Sigmoid colon (tissue), 4 donors: Measurements from ENCODE around the gene CAPN2.

ENCODE experiments used
- CTCF ChIP-seq, 4 experiments: fragments of 450-650 bp in 3 of 4; fragments of 200-600 bp in 1 of 4; IDR thresholded peaks; one replicate each; pipeline ENCODE4 v1.5.1; 2016 to 2019; ENCODE audit warnings: antibody characterized with exemption in 4 of 4, mild to moderate bottlenecking in 3 of 4, moderate library complexity in 2 of 4
- POLR2A ChIP-seq, 2 donors: fragments of 450-650 bp; IDR thresholded peaks; one replicate each; pipeline ENCODE4 v1.6.1; 2016; ENCODE audit warnings: antibody characterized with exemption in 2 of 2, mild to moderate bottlenecking in 2 of 2, moderate library complexity in 2 of 2
- POLR2AphosphoS5 ChIP-seq, 4 donors: sonication (generic); formaldehyde crosslinking; IDR thresholded peaks; one replicate each; pipeline ENCODE4 v1.6.1; 2017; ENCODE audit warnings: antibody characterized with exemption in 4 of 4

DNA sequence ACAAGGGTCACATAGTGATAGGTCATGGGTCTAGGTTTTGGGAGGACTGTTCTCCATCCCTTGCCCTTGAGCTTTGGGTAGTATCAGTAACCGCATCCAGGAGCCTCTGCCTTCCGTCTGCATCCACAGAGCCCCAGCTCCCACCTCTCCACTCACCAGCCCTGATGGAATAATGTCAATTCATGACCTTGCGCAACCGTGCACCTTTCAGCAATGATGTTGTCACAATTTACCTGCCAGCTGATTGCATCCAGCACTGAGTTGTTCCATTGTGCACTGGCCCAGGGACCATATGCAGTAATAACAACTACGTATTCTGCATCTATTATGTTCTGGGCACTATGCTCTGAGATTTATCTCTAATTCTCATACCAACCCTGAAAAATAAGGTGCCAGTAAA lies 48.2 kb upstream of the CAPN2 start:
- TF ChIP-seq CTCF (IDR thresholded peaks at IDR 0.05) (no peak), POLR2A (IDR thresholded peaks at IDR 0.05) (no peak), POLR2AphosphoS5 (IDR thresholded peaks at IDR 0.05) (no peak)
